MV-4-11 (cell line): ENCODE results near the gene WFDC2.
A peak's percentile ranks its signal among the peaks of the same experiment; 100 is the strongest.
"Not testable (repeated sequence)": the region's sequence is repeated elsewhere in the genome, so short reads cannot be mapped to it uniquely, and the experiment has no call there.

Source experiments
- DNase-seq: peaks from one replicate; lab custom pipeline; 2025; lab: John Stamatoyannopoulos, UW

WFDC2 gene

GRCh38 chr20:45452238-45452637, 17.3 kb upstream of the WFDC2 start:
- DNase-seq = no peak

- DNase-seq = peak; percentile 45
These were observed 16.5 kb upstream of the WFDC2 start for GRCh38 chr20:45452772-45453691.

- no peak for DNase-seq
These were observed 12.9 kb upstream of the WFDC2 start for GRCh38 chr20:45456632-45457031.

- no peak for DNase-seq
These were observed 9.9 kb upstream of the WFDC2 start for GRCh38 chr20:45459606-45460005.

GRCh38 chr20:45461225-45461624, 8.3 kb upstream of the WFDC2 start:
- no peak for DNase-seq

GRCh38 chr20:45462711-45463509, 6.6 kb upstream of the WFDC2 start:
- DNase-seq = no peak

GRCh38 chr20:45463709-45464108, 5.8 kb upstream of the WFDC2 start:
- no peak for DNase-seq

- DNase-seq = peak; percentile 92
These were observed 3.9 kb upstream of the WFDC2 start for GRCh38 chr20:45465491-45466266.

GRCh38 chr20:45467172-45467571, 2.4 kb upstream of the WFDC2 start:
- no peak for DNase-seq

GRCh38 chr20:45467861-45468260, 1.7 kb upstream of the WFDC2 start:
- DNase-seq = no peak

GRCh38 chr20:45470262-45470931, 844 bp downstream of the WFDC2 start:
- DNase-seq = no peak

- no peak for DNase-seq
These were observed 1.4 kb downstream of the WFDC2 start for GRCh38 chr20:45470937-45471336.

- not testable (repeated sequence) for DNase-seq
These were observed 2.7 kb downstream of the WFDC2 start for GRCh38 chr20:45472286-45472685.

- not testable (repeated sequence) for DNase-seq
These were observed 8.1 kb downstream of the WFDC2 start for GRCh38 chr20:45477530-45478148.

GRCh38 chr20:45479822-45480221, 10.3 kb downstream of the WFDC2 start:
- DNase-seq = no peak

GRCh38 chr20:45484676-45485075, 15.1 kb downstream of the WFDC2 start:
- DNase-seq = no peak

- DNase-seq = no peak
These were observed 15.8 kb downstream of the WFDC2 start for GRCh38 chr20:45485388-45485787.

GRCh38 chr20:45487231-45487635, 17.7 kb downstream of the WFDC2 start:
- no peak for DNase-seq

- no peak for DNase-seq
These were observed 19.6 kb downstream of the WFDC2 start for GRCh38 chr20:45489083-45489531.

- peak; percentile 82 for DNase-seq
These were observed 26.0 kb downstream of the WFDC2 start for GRCh38 chr20:45495501-45495941.

- DNase-seq = no peak
These were observed 26.6 kb downstream of the WFDC2 start for GRCh38 chr20:45496166-45496565.
